ENCODE measurements around the gene MGAM2.
"Not testable (repeated sequence)": the region's sequence is repeated elsewhere in the genome, so short reads cannot be mapped to it uniquely, and the experiment has no call there.

The MGAM2 gene

GRCh38 chr7:142111499-142111898 is at the start of gene MGAM2:
TSS of gene MGAM2 (plus strand) at chr7:142111718. CDS start at chr7:142116874, 5,156 bp downstream.
- DNase-seq (ENCODE audit: low spot score): peak; percentile 94

GRCh38 chr7:142063551-142064442 is 47.7 kb upstream of the MGAM2 start:
- peak; percentile 47 for DNase-seq (ENCODE audit: low spot score)

- DNase-seq (ENCODE audit: low spot score): no peak
These were observed 45.0 kb upstream of the MGAM2 start for GRCh38 chr7:142066536-142066935.

GRCh38 chr7:142077762-142078161 is 33.8 kb upstream of the MGAM2 start:
- DNase-seq (ENCODE audit: low spot score): no peak

- no peak for DNase-seq (ENCODE audit: low spot score)
These were observed 27.9 kb upstream of the MGAM2 start for GRCh38 chr7:142083605-142084004.

- no peak for DNase-seq (ENCODE audit: low spot score)
These were observed 26.1 kb upstream of the MGAM2 start for GRCh38 chr7:142085428-142085827.

- DNase-seq (ENCODE audit: low spot score): no peak
These were observed 23.4 kb upstream of the MGAM2 start for GRCh38 chr7:142088022-142088714.

- no peak for DNase-seq (ENCODE audit: low spot score)
These were observed 22.5 kb upstream of the MGAM2 start for GRCh38 chr7:142089035-142089434.

- no peak for DNase-seq (ENCODE audit: low spot score)
These were observed 19.6 kb upstream of the MGAM2 start for GRCh38 chr7:142091961-142092360.

GRCh38 chr7:142094861-142095260 is 16.7 kb upstream of the MGAM2 start:
- DNase-seq (ENCODE audit: low spot score): no peak

GRCh38 chr7:142097571-142097970 is 13.9 kb upstream of the MGAM2 start:
- DNase-seq (ENCODE audit: low spot score): no peak

- no peak for DNase-seq (ENCODE audit: low spot score)
These were observed 13.5 kb upstream of the MGAM2 start for GRCh38 chr7:142098004-142098403.

- DNase-seq (ENCODE audit: low spot score): not testable (repeated sequence)
These were observed 12.2 kb upstream of the MGAM2 start for GRCh38 chr7:142099347-142099746.

GRCh38 chr7:142100634-142101033 is 10.9 kb upstream of the MGAM2 start:
- no peak for DNase-seq (ENCODE audit: low spot score)

GRCh38 chr7:142101794-142102193 is 9.7 kb upstream of the MGAM2 start:
- DNase-seq (ENCODE audit: low spot score): not testable (repeated sequence)

- DNase-seq (ENCODE audit: low spot score): peak; percentile 57
These were observed 6.7 kb upstream of the MGAM2 start for GRCh38 chr7:142104550-142105527.

GRCh38 chr7:142108728-142109505 is 2.6 kb upstream of the MGAM2 start:
- peak; percentile 88 for DNase-seq (ENCODE audit: low spot score)

- no peak for DNase-seq (ENCODE audit: low spot score)
These were observed 1.4 kb upstream of the MGAM2 start for GRCh38 chr7:142110098-142110497.

- DNase-seq (ENCODE audit: low spot score): no peak
These were observed 880 bp upstream of the MGAM2 start for GRCh38 chr7:142110638-142111037.

- DNase-seq (ENCODE audit: low spot score): no peak
These were observed 568 bp downstream of the MGAM2 start for GRCh38 chr7:142112086-142112485.

- DNase-seq (ENCODE audit: low spot score): no peak
These were observed 2.7 kb downstream of the MGAM2 start for GRCh38 chr7:142114207-142114606.
